GM12801 (cell line): Measurements from ENCODE around the gene ZFR.

Experiments used
- CTCF ChIP-seq: IDR thresholded peaks from one replicate; pipeline ENCODE4 v1.5.1; 2011; ENCODE audit warnings: control low read depth; ENCODE audit not compliant: insufficient read length; ENCODE audit errors: extremely low read depth

ZFR gene

GRCh38 chr5:32325616-32326015, 118.9 kb downstream of the ZFR start:
- TF ChIP-seq CTCF, result no peak

- TF ChIP-seq CTCF, result no peak
Measured at GRCh38 chr5:32325062-32325461, 119.5 kb downstream of the ZFR start.

GRCh38 chr5:32323741-32324140, 120.8 kb downstream of the ZFR start:
- no peak for TF ChIP-seq CTCF

- TF ChIP-seq CTCF, result no peak
Measured at GRCh38 chr5:32322882-32323281, 121.7 kb downstream of the ZFR start.

- no peak for TF ChIP-seq CTCF
Measured at GRCh38 chr5:32320576-32320975, 124.0 kb downstream of the ZFR start.

GRCh38 chr5:32319926-32320543, 124.5 kb downstream of the ZFR start:
- TF ChIP-seq CTCF, result no peak

- TF ChIP-seq CTCF, result no peak
Measured at GRCh38 chr5:32319392-32319791, 125.1 kb downstream of the ZFR start.
